ENCODE data around the gene CYP2A6.
"Not testable (repeated sequence)": the region's sequence is repeated elsewhere in the genome, so short reads cannot be mapped to it uniquely, and the experiment has no call there.

The CYP2A6 gene

GRCh38 chr19:40831502-40832430 lies 18.5 kb downstream of the CYP2A6 start:
- no peaks in the 10 kb centered on the region for H3K27me3 ChIP-seq (ENCODE audit: control insufficient read depth in 5 of 5, insufficient read depth in 4 of 5, low read length in 5 of 5)
- H3K36me3 ChIP-seq (ENCODE audit: control insufficient read depth in 5 of 5, insufficient read depth in 5 of 5, low read length in 5 of 5), result peaks cover 0 to 11% (median 7%) of the 10 kb centered on the region in 5 donors
- H3K9me3 ChIP-seq (ENCODE audit: control insufficient read depth in 5 of 5, low read length in 5 of 5), result peaks cover 0 to 4% (median 0%) of the 10 kb centered on the region in 5 donors
- peak overlapping the region in 1 of 5 donors; percentile 4 for H3K9ac ChIP-seq (ENCODE audit: low read length in 5 of 5)
- H3K27ac ChIP-seq (ENCODE audit: low read depth, low read length), result peak overlapping the region; percentile 89
- H3K4me3 ChIP-seq (ENCODE audit: low read depth in 1 of 5, low read length in 5 of 5), result no peak overlapping the region
- H3K4me1 ChIP-seq (ENCODE audit: control insufficient read depth in 5 of 5, insufficient read depth in 5 of 5, low read length in 5 of 5), result peaks cover 0 to 33% (median 20%) of the 10 kb centered on the region in 5 donors

GRCh38 chr19:40830741-40831140 lies 19.5 kb downstream of the CYP2A6 start:
- H3K36me3 ChIP-seq (ENCODE audit: control insufficient read depth in 5 of 5, insufficient read depth in 5 of 5, low read length in 5 of 5), result peaks cover 0 to 13% (median 10%) of the 10 kb centered on the region in 5 donors
- peaks cover 0 to 33% (median 20%) of the 10 kb centered on the region in 5 donors for H3K4me1 ChIP-seq (ENCODE audit: control insufficient read depth in 5 of 5, insufficient read depth in 5 of 5, low read length in 5 of 5)
- H3K4me3 ChIP-seq (ENCODE audit: low read depth in 1 of 5, low read length in 5 of 5); H3K9ac ChIP-seq (ENCODE audit: low read length in 5 of 5); H3K9me3 ChIP-seq (ENCODE audit: control insufficient read depth in 5 of 5, low read length in 5 of 5); H3K27me3 ChIP-seq (ENCODE audit: control insufficient read depth in 5 of 5, insufficient read depth in 4 of 5, low read length in 5 of 5): not testable (repeated sequence)
- peak overlapping the region; percentile 89 for H3K27ac ChIP-seq (ENCODE audit: low read depth, low read length)

GRCh38 chr19:40829205-40829604 lies 21.0 kb downstream of the CYP2A6 start:
- Histone ChIP-seq H3K27me3 (ENCODE audit: control insufficient read depth in 5 of 5, insufficient read depth in 4 of 5, low read length in 5 of 5) (no peaks in the 10 kb centered on the region), H3K4me1 (ENCODE audit: control insufficient read depth in 5 of 5, insufficient read depth in 5 of 5, low read length in 5 of 5) (peaks cover 0 to 44% (median 31%) of the 10 kb centered on the region in 5 donors), H3K9me3 (ENCODE audit: control insufficient read depth in 5 of 5, low read length in 5 of 5) (peaks cover 0 to 4% (median 0%) of the 10 kb centered on the region in 5 donors), H3K36me3 (ENCODE audit: control insufficient read depth in 5 of 5, insufficient read depth in 5 of 5, low read length in 5 of 5) (peaks cover 0 to 13% (median 10%) of the 10 kb centered on the region in 5 donors), H3K9ac (ENCODE audit: low read length in 5 of 5) (no peak overlapping the region), H3K4me3 (ENCODE audit: low read depth in 1 of 5, low read length in 5 of 5) (no peak overlapping the region), H3K27ac (ENCODE audit: low read depth, low read length) (no peak overlapping the region)

GRCh38 chr19:40827386-40828247 lies 22.6 kb downstream of the CYP2A6 start:
- H3K27me3 ChIP-seq (ENCODE audit: control insufficient read depth in 5 of 5, insufficient read depth in 4 of 5, low read length in 5 of 5), result no peaks in the 10 kb centered on the region
- no peak overlapping the region for H3K27ac ChIP-seq (ENCODE audit: low read depth, low read length)
- peaks cover 0 to 4% (median 0%) of the 10 kb centered on the region in 5 donors for H3K9me3 ChIP-seq (ENCODE audit: control insufficient read depth in 5 of 5, low read length in 5 of 5)
- H3K36me3 ChIP-seq (ENCODE audit: control insufficient read depth in 5 of 5, insufficient read depth in 5 of 5, low read length in 5 of 5), result peaks cover 0 to 13% (median 10%) of the 10 kb centered on the region in 5 donors
- H3K4me3 ChIP-seq (ENCODE audit: low read depth in 1 of 5, low read length in 5 of 5), result peak overlapping the region in 1 of 5 donors; percentile 15
- peaks cover 3 to 49% (median 43%) of the 10 kb centered on the region in 5 donors for H3K4me1 ChIP-seq (ENCODE audit: control insufficient read depth in 5 of 5, insufficient read depth in 5 of 5, low read length in 5 of 5)
- no peak overlapping the region for H3K9ac ChIP-seq (ENCODE audit: low read length in 5 of 5)

- not testable (repeated sequence) for H3K27ac ChIP-seq (ENCODE audit: low read depth, low read length); H3K9me3 ChIP-seq (ENCODE audit: control insufficient read depth in 5 of 5, low read length in 5 of 5); H3K9ac ChIP-seq (ENCODE audit: low read length in 5 of 5); H3K27me3 ChIP-seq (ENCODE audit: control insufficient read depth in 5 of 5, insufficient read depth in 4 of 5, low read length in 5 of 5)
- H3K36me3 ChIP-seq (ENCODE audit: control insufficient read depth in 5 of 5, insufficient read depth in 5 of 5, low read length in 5 of 5), result peaks cover 0 to 13% (median 10%) of the 10 kb centered on the region in 5 donors
- H3K4me3 ChIP-seq (ENCODE audit: low read depth in 1 of 5, low read length in 5 of 5), result peak overlapping the region in 1 of 5 donors; percentile 15
- peaks cover 5 to 51% (median 41%) of the 10 kb centered on the region in 5 donors for H3K4me1 ChIP-seq (ENCODE audit: control insufficient read depth in 5 of 5, insufficient read depth in 5 of 5, low read length in 5 of 5)
These were observed 23.4 kb downstream of the CYP2A6 start for GRCh38 chr19:40826699-40827385.

GRCh38 chr19:40826312-40826698 lies 23.9 kb downstream of the CYP2A6 start:
- not testable (repeated sequence) for H3K9ac ChIP-seq (ENCODE audit: low read length in 5 of 5); H3K9me3 ChIP-seq (ENCODE audit: control insufficient read depth in 5 of 5, low read length in 5 of 5); H3K27me3 ChIP-seq (ENCODE audit: control insufficient read depth in 5 of 5, insufficient read depth in 4 of 5, low read length in 5 of 5); H3K4me3 ChIP-seq (ENCODE audit: low read depth in 1 of 5, low read length in 5 of 5); H3K27ac ChIP-seq (ENCODE audit: low read depth, low read length)
- H3K4me1 ChIP-seq (ENCODE audit: control insufficient read depth in 5 of 5, insufficient read depth in 5 of 5, low read length in 5 of 5), result peaks cover 5 to 46% (median 36%) of the 10 kb centered on the region in 5 donors
- H3K36me3 ChIP-seq (ENCODE audit: control insufficient read depth in 5 of 5, insufficient read depth in 5 of 5, low read length in 5 of 5), result peaks cover 0 to 13% (median 10%) of the 10 kb centered on the region in 5 donors

GRCh38 chr19:40825460-40826095 lies 24.7 kb downstream of the CYP2A6 start:
- not testable (repeated sequence) for H3K4me3 ChIP-seq (ENCODE audit: low read depth in 1 of 5, low read length in 5 of 5); H3K9me3 ChIP-seq (ENCODE audit: control insufficient read depth in 5 of 5, low read length in 5 of 5); H3K9ac ChIP-seq (ENCODE audit: low read length in 5 of 5); H3K27ac ChIP-seq (ENCODE audit: low read depth, low read length); H3K27me3 ChIP-seq (ENCODE audit: control insufficient read depth in 5 of 5, insufficient read depth in 4 of 5, low read length in 5 of 5)
- peaks cover 0 to 13% (median 10%) of the 10 kb centered on the region in 5 donors for H3K36me3 ChIP-seq (ENCODE audit: control insufficient read depth in 5 of 5, insufficient read depth in 5 of 5, low read length in 5 of 5)
- peaks cover 5 to 39% (median 33%) of the 10 kb centered on the region in 5 donors for H3K4me1 ChIP-seq (ENCODE audit: control insufficient read depth in 5 of 5, insufficient read depth in 5 of 5, low read length in 5 of 5)

GRCh38 chr19:40824916-40825315 lies 25.3 kb downstream of the CYP2A6 start:
- not testable (repeated sequence) for H3K9ac ChIP-seq (ENCODE audit: low read length in 5 of 5); H3K4me3 ChIP-seq (ENCODE audit: low read depth in 1 of 5, low read length in 5 of 5); H3K9me3 ChIP-seq (ENCODE audit: control insufficient read depth in 5 of 5, low read length in 5 of 5); H3K27me3 ChIP-seq (ENCODE audit: control insufficient read depth in 5 of 5, insufficient read depth in 4 of 5, low read length in 5 of 5)
- H3K27ac ChIP-seq (ENCODE audit: low read depth, low read length), result peak overlapping the region; percentile 23
- peaks cover 0 to 13% (median 10%) of the 10 kb centered on the region in 5 donors for H3K36me3 ChIP-seq (ENCODE audit: control insufficient read depth in 5 of 5, insufficient read depth in 5 of 5, low read length in 5 of 5)
- peaks cover 5 to 35% (median 33%) of the 10 kb centered on the region in 5 donors for H3K4me1 ChIP-seq (ENCODE audit: control insufficient read depth in 5 of 5, insufficient read depth in 5 of 5, low read length in 5 of 5)
